Activated T-helper 1 cell treated with anti-CD3 and anti-CD28 coated beads, Interleukin-2, amount 50 U/mL, for 16 hours (primary cell): Measurements from ENCODE around the gene ANK3.

Experiments
- DNase-seq, 2 donors: peaks; one replicate each; pipeline ENCODE4 v3.0.0-alpha.2; 2020; ENCODE audit warnings: low read depth in 1 of 2, low spot score in 1 of 2

The ANK3 gene

DNA sequence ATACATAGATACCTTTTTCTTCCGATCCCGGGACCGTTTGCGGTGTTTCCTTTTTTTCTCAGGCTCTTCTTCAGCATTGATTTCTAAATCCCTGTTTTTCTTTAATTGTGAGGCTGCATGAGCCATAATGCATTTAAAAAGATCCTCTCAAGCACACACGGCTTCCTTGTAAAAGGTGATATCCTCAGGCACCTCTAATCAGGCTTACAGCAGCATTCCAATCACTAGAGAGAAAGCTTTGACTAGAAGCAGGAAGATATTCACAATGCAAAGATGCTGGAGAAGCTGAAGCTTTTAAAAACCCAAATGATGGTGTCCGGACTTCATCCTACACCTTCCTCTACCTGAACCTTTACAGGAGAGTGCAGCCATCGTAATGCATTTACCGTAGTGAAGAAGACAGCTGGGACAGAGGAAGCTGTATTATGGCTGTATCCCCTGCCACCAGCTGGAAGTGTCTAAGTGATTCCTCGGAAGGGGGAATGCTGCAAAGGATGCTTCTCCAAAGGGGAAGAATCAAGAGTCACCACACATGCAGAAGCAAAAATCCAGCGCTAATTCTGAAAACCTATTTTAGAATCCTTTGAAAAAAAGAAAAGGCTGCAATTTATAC lies at the start of gene ANK3:
ANK3 (minus strand) TSS at position 463 of the 613 bp plus-strand sequence; CDS start at position 126, 337 bp downstream.
- no peak for DNase-seq

DNA sequence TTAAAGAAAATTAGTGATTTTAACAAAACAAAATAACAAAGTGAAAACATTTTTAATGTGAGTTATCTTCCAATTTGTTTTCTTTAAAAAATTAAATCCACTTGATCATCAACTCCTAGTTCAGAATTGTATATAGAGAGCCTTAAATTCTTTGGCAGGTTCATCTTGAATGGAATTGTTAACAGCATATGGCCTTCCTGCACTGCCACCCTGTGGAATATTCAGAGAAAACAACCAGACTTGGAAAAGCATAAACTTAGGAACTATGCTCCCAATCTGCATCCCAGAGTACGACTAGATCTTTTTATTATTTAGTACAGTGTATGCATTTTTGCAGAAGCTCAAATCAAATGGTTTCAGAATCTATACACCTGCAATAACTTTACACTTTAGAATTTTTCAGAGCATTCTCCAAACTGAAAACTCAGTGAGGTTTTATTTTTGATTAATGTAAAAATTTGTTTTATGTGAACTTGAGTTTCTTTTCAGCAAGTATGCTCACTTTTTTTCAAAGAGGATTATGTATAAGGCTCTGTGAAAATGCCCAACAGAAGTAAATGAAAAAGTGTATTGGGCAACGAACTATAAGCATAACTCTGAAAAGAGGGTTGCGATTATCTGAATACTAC lies 44.9 kb upstream of the ANK3 start:
- no peak for DNase-seq

- DNase-seq: no peak
Measured at GRCh38 chr10:60433684-60434083, 44.0 kb upstream of the ANK3 start.

- DNase-seq: no peak
Measured at GRCh38 chr10:60430836-60431597, 41.3 kb upstream of the ANK3 start.

- no peak for DNase-seq
Measured at GRCh38 chr10:60430017-60430416, 40.3 kb upstream of the ANK3 start.

DNA sequence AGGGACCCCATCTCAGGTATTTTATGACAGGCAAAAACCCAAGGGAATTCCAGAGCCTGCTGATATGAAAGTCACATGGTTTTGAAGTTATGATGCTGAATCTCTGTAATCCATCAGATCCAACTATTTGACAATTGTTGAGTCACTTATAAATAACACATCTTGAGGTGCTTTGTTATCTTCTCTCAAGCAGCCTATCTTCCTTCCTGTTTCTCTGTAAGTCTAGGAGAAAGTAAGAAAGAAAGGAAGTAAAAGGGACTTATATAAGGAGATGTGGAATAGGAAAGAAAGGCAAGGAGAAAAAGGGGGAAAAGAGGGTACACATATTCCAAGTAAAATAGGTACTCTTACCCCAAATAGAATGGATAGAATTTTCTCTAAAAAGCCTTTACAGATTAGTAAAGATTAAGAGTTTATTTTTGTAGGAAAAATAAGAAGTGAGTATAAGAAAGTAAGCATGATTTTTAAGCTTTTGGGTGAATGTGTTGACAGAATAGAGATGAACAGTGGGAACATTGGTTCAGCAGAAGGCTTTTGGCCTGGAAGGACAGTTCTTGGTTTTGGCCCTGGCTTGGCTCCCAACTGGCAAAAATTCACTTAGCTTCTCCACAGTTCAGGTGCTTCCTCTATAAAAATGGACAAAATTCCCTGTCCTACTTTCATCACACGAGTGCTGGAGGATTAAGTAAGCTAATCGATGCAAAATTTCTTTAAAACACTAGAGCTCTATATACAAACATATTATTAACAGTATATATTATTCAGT lies 39.6 kb upstream of the ANK3 start:
- DNase-seq: no peak

DNA sequence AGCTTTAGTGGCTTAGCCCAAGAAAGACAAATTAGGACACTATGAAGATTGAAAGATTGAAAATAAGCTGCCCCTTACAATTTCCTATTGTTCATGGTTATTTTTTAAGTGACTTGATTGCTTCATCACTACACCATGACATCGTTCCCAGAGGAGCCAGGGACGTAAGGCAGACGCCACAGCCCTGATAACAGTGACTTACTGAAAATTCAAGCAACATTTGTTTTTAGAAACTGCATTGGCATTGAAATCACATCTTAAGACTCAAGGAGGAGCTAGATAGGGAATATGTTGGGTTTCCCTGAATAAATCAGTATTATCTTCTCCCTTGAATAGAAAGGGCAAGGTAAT lies 38.7 kb upstream of the ANK3 start:
- no peak for DNase-seq

- DNase-seq: no peak
Measured at GRCh38 chr10:60427709-60428386, 38.2 kb upstream of the ANK3 start.

DNA sequence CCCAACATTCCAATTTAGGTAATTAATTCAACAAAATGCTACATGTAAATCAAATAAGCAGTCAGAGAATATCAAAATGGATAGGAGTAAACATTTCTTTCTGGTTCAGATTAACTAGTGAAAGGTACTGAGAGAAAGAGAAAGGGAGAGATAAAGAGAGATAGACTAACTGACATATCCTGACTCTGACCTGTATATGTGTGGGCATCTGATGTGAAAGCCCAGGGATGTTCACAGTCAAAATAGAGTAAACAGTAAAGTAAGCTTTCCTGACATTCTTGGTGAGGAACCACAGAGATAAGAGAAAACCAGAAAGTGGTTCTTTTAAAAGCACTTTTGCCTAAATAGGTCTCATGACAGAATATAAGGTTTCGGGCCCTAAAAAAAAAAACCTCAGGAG lies 37.5 kb upstream of the ANK3 start:
- DNase-seq: no peak

- no peak for DNase-seq
Measured at GRCh38 chr10:60426425-60426824, 36.8 kb upstream of the ANK3 start.

GRCh38 chr10:60425392-60426110 lies 35.9 kb upstream of the ANK3 start:
- DNase-seq: no peak

DNA sequence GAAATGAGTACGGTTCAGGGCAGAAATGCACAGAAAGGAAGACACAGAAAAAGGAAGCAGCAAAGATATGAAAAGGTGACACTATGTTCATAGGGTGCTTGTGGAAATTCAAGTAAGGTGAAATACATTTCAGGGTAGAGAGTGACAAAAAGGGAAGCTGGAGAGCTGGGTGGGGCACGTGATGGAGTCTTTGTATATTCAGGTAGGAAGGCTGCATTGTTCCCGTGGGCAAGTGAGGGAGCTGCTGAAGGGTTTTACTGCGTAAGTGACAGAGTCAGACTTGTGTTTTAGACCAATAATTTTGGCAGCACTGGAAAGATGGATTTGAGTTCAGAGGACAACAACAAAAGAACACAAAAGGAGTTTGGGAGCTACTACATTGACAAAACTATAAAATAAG lies 35.3 kb upstream of the ANK3 start:
- no peak for DNase-seq

- DNase-seq: no peak
Measured at GRCh38 chr10:60423920-60424319, 34.2 kb upstream of the ANK3 start.

DNA sequence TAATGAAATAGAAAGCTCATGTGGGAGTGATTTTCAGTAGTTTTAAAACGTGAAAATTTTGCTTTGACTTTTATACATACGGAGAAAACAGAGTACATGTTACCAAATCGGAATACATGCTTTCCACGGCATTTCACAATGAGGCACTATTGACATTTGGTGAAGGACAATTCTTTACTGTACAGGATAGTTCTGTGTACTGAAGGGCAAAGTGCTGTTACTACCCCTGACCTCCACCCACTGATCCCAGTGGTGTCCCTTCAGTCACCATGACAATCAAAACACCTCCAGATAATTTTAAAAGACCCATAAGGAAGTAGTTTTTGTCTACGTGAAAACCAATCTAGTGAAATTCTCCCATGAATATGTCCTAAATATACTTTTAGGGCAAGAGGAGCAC lies 33.1 kb upstream of the ANK3 start:
- DNase-seq: no peak

DNA sequence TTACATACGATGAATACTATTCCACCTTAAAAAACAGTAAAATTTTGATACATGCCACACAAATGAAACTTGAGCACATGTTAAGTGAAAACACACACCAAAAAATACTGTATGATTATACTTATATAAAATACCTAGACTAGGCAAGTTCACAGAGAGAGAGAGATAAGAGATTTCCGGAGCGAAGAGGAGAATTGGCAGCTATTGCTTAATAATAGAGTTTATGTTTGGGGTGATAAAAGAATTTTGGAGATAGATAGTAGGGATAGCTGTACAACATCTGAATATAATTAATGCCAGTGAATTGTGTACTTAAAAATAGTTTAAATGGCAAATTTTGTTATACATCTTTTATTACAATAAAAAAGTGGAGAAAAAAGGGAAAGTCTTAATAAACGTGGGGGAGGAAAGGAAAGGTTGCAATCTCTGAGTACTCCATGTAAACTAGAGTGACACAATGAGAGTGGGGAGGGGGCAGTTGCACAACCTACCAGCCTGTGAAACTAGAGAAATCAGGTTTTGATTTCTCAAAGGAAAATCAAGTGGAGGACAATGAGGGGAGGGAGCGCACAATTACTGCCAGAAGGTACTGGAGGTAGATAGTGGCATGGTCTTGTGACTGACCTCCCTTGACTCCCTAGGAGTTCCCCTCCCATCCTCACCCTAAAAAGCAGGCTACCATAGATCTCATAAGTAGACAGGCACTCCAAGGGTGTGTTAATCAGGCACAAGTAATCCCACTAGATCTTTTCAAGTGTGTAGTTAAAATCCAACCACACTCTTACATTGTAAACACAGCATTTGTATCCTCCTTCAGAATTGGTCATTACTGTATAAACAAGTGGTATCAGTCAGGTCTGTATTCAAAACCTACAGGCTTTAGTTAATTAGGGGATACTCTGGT lies 31.6 kb upstream of the ANK3 start:
- no peak for DNase-seq

- DNase-seq: no peak
Measured at GRCh38 chr10:60419249-60419648, 29.6 kb upstream of the ANK3 start.

DNA sequence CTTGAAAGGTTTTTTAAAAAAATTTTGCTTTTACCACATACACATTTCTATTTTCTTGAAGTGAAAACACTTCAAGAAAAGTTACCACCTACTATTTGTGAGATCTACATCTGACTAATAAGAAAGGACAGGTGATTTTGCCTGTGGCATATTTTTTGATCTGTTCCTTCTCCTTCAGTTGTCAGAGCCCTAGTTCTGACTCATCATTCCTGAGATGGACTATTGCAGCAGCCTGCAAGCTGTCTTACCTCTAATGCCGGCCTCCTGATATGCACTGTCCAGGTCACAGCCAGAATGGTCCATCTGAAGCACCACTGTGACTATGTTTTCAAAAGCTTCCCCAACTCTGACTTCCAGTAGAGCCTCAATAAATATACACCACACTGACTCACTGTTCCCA lies 28.2 kb upstream of the ANK3 start:
- DNase-seq: no peak

DNA sequence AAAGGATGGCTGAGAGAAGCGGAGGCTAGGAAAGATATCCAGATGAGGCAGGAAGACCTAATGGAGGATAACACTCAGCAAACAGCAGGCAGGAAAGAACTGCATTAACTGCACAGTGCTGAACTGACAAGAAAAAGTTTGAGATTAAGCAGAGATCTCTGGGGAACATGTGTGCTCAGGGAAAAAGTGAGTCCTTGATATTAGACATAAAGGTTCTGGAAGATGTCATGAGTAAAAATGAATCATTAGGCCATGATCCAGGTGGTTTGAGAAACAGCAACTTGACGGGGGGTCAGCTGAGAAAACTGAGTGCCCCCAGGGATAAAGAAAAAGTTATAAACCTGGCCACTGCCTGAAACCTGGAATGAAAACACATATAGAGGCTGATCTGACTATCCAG lies 27.3 kb upstream of the ANK3 start:
- DNase-seq: no peak

DNA sequence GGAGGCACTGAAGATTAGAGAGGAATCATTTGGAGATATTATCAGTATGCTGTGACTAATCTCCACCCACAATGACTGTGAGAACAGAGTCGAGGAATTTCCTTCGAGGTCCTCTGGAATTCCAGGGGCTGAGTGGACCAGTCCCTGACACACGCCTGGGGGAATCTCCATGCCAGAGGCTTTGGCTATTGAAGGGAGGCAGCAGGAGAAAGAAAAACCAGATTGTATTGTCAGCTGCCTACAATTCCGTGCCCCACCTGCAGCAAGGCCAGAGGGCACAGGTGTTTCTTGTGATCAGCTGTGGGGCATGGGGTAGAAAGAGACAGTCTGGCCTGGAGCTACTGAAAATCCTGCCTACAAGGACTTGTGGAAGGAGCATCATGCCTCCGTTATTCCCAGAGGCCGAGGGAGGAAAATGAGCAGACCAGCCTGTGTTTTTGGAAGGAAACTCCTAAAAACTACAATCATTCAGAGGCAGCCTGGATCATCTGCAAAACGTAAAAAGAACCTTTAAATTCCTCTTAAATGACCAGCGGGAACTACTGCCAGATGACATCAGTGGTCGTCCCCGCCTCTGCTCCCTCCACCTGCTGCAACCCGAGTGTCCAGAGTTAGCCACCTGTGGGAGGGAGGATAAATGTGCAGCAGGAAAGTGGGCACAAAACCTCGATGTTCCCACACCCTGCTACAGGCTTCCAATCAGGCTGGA lies 25.4 kb upstream of the ANK3 start:
- no peak for DNase-seq
